ENCODE measurements around the gene FAM174C. TPM values are rescaled to one million over a fixed set of nuclear protein-coding genes. Genes with fewer than 3 reads are reported as not detected.

Gene FAM174C
- total RNA-seq, 2 donors from 2014 or later = 28.9 to 29.8 TPM

- Histone ChIP-seq H3K36me3 (peaks cover 45% of the 10 kb centered on the region), H3K27me3 (no peaks in the 10 kb centered on the region), H3K9me3 (no peaks in the 10 kb centered on the region), H3K4me3 (peak overlapping the region in 1 of 2 donors; percentile 77), H3K27ac (peak overlapping the region; percentile 96 to 98), H3K4me1 (peaks cover 0 to 47% of the 10 kb centered on the region in 2 donors)
- no peak for DNase-seq (ENCODE audit: low spot score)
- TF ChIP-seq CTCF (IDR thresholded peaks at IDR 0.05) = no peak
Observed at GRCh38 chr19:1276628-1277022, 1.3 kb downstream of the FAM174C start.

DNA sequence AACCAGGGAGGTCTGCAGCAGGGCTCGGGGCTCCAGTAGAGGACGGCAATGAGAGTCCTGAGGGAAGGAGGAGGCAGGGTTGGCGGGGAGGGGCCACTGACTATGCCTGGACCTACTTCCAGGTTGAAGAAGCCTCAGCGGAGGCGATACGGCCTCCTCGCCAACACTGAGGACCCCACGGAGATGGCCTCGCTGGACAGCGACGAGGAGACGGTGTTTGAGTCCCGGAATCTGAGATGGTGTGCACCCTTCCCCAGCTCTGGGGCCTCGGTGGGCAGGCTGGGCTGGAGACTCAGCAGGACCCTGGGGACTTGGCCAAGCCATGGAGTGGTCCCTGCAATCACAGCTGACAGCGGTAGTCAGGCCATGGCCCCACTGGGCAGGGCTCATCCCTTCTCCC is 1.7 kb downstream of the FAM174C start:
- Histone ChIP-seq H3K27ac (no peak overlapping the region), H3K36me3 (peaks cover 41% of the 10 kb centered on the region), H3K4me1 (peaks cover 0 to 42% of the 10 kb centered on the region in 2 donors), H3K4me3 (no peak overlapping the region), H3K27me3 (no peaks in the 10 kb centered on the region), H3K9me3 (no peaks in the 10 kb centered on the region)
- no peak for DNase-seq (ENCODE audit: low spot score)
- no peak for TF ChIP-seq CTCF (IDR thresholded peaks at IDR 0.05)

DNA sequence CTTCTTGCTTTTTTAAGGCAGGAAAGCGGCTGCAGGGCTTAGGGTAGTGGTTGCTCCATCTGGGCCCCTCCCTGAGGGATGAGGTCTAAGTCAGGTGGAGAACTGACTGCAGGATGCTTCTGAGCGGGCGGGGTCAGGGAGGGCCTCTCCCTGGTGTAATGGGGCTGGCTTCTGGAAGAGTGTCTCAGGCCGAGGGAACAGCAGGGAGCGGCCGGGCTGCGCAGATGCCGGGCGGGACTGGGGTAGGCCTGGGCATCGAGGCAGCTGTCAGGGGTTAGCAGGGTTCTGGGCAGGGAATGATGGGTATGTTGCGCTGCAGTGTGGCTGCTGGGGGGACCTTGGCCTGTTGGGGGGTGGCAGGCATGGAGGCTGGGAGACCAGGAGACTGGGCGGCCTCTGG is 2.7 kb downstream of the FAM174C start:
- H3K4me3 ChIP-seq = no peak overlapping the region

GRCh38 chr19:1278713-1279660 is 3.7 kb downstream of the FAM174C start:
- TF ChIP-seq CTCF (IDR thresholded peaks at IDR 0.05) = no peak
- DNase-seq (ENCODE audit: low spot score) = no peak
- peaks cover 0 to 23% of the 10 kb centered on the region in 2 donors for H3K4me1 ChIP-seq
- peaks cover 21% of the 10 kb centered on the region for H3K36me3 ChIP-seq
- H3K4me3 ChIP-seq = no peak overlapping the region
- H3K27me3 ChIP-seq = peaks cover 0 to 4% of the 10 kb centered on the region in 2 donors
- no peaks in the 10 kb centered on the region for H3K9me3 ChIP-seq
- no peak overlapping the region for H3K27ac ChIP-seq

More for the DNA sequence above, 2.7 kb downstream of the FAM174C start:
- no peak for DNase-seq (ENCODE audit: low spot score)
- H3K36me3 ChIP-seq = peaks cover 30% of the 10 kb centered on the region
- H3K27me3 ChIP-seq = no peaks in the 10 kb centered on the region
- H3K9me3 ChIP-seq = no peaks in the 10 kb centered on the region
- no peak for TF ChIP-seq CTCF (IDR thresholded peaks at IDR 0.05)
- no peak overlapping the region for H3K27ac ChIP-seq
- peaks cover 0 to 32% of the 10 kb centered on the region in 2 donors for H3K4me1 ChIP-seq

DNA sequence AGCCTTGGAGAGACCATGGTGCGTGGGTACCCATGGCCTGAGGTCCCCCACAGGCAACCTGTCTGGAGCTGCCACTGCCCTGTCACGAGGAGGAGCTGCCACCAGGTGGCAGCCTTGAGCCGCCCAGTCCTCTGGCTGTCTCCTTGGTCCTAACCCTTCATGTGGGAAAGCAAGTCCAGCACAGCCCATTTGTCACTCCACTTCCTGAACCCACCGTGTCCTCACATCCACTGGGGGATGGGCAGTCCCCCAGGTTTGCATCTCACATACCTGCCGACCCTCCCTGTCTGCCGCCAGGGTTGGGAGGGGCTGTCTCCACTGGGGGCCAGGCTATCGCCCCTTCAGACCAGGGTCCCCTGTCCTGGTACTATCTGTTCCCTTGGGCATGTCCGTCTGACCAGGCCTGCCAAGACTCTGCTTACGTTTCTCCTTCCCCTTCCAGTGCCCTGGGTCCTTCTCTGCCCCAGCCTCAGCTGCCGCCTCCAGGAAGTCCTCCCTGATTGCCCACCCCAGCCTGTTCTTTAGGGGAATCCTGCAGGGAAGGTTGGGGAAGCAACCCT is 4.5 kb downstream of the FAM174C start:
- Histone ChIP-seq H3K27me3 (peaks cover 0 to 6% of the 10 kb centered on the region in 2 donors), H3K4me1 (peaks cover 0 to 14% of the 10 kb centered on the region in 2 donors), H3K4me3 (no peak overlapping the region), H3K36me3 (peaks cover 13% of the 10 kb centered on the region), H3K9me3 (no peaks in the 10 kb centered on the region), H3K27ac (no peak overlapping the region)
- DNase-seq (ENCODE audit: low spot score) = peak; percentile 84
- TF ChIP-seq CTCF (IDR thresholded peaks at IDR 0.05) = peak; percentile 89 to 98

Measured in right atrium auricular region (tissue), 2 donors.